Effector memory CD4-positive, alpha-beta T cell (primary cell): ENCODE results near the gene UTS2B.

Experiments
- DNase-seq, 3 donors: peaks; one replicate each; pipeline ENCODE4 v3.0.0-alpha.2; 2020
- H3K27ac ChIP-seq: 2 replicates; pipeline ENCODE4 v1.7.0; 2013; ENCODE audit warnings: mild to moderate bottlenecking, low read length, moderate library complexity; ENCODE audit not compliant: insufficient read depth, poor library complexity, severe bottlenecking
- H3K27me3 ChIP-seq: replicated peaks from 2 replicates; pipeline ENCODE4 v1.7.0; 2013; ENCODE audit warnings: mild to moderate bottlenecking, low read length; ENCODE audit not compliant: insufficient read depth, control insufficient read depth, poor library complexity, severe bottlenecking
- H3K36me3 ChIP-seq: 2 replicates; pipeline ENCODE4 v1.7.0; 2013; ENCODE audit warnings: mild to moderate bottlenecking, low read length, moderate library complexity; ENCODE audit not compliant: control insufficient read depth, insufficient read depth
- H3K4me1 ChIP-seq: 2 replicates; pipeline ENCODE4 v1.7.0; 2013; ENCODE audit warnings: low read length, mild to moderate bottlenecking; ENCODE audit not compliant: control insufficient read depth, insufficient read depth, poor library complexity, severe bottlenecking
- H3K4me3 ChIP-seq: 2 replicates; pipeline ENCODE4 v1.7.0; 2013; ENCODE audit warnings: low read length, low read depth, mild to moderate bottlenecking; ENCODE audit not compliant: insufficient read depth, poor library complexity, severe bottlenecking
- H3K9me3 ChIP-seq: 2 replicates; pipeline ENCODE4 v1.7.0; 2013; ENCODE audit warnings: mild to moderate bottlenecking, low read length, moderate library complexity; ENCODE audit not compliant: control insufficient read depth

UTS2B gene

DNA sequence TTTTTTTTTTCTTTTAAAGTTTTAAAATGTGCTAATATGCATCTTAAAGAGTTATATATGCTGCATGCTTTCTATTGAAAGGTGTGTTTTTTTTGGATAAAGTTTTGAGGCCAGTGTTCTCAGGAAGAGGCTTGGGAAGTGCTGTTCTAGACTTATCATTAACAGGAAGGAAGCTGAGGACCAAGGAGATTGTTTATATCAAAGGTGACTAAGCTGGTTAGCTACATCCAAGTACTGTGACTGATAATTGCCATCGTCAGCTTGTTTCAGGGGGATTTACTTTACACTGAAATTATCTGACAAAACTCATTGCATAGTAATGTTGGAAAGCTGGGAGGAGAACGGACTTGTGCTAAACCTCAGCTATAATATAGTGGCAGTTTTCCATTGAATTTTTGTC, 36.3 kb upstream of the UTS2B start:
- no peak overlapping the region for H3K27ac ChIP-seq
- no peaks in the 10 kb centered on the region for H3K36me3 ChIP-seq
- no peak overlapping the region for H3K4me3 ChIP-seq
- no peak for DNase-seq
- H3K4me1 ChIP-seq, result no peaks in the 10 kb centered on the region
- no peaks in the 10 kb centered on the region for H3K9me3 ChIP-seq
- no peaks in the 10 kb centered on the region for H3K27me3 ChIP-seq

DNA sequence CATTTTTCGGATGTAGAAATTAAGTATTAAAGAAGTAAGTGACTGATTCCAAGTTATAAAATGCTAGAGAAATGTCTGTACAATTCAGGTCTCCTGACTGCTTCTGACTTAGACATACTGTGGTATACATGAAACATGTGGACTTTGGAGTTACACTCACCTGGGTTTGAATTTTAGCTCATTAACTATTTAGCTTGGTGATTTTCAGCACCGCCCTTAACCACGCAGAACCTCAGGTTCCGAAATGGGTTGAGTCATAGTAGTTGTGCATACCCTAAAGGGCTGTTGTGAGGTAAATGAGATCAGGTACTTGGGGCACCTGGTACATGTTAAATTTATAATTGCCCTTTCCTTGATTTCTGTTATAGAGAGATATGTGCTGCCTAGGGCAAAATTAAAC, 32.9 kb upstream of the UTS2B start:
- H3K27me3 ChIP-seq, result no peaks in the 10 kb centered on the region
- H3K4me3 ChIP-seq, result no peak overlapping the region
- H3K4me1 ChIP-seq, result no peaks in the 10 kb centered on the region
- no peaks in the 10 kb centered on the region for H3K9me3 ChIP-seq
- DNase-seq, result no peak
- no peak overlapping the region for H3K27ac ChIP-seq
- no peaks in the 10 kb centered on the region for H3K36me3 ChIP-seq

DNA sequence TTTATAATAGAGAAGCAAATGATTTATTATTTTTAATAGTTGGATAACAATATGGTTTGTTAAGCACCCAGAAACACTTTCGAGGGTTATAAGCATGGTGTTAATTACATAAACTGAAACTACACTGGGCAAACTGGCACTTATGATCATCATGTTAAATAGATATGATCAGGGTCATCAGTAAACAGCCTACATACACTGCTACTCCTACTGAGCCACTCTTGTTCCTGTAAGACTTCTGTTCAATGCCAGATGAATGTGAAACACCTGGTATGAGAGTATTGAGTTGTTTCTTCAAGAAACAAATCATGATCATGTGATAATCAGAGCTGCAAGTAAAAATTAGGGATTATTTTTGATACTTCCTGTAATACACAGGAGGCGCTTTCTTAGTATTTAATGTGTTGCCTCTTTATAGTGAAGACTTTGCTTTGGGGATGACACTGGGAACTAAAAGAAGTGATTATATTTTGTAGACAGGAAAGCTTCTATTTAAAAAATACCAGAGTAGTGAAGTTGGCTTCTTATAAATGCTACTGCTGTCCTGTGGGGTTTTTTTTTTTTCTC, 32.3 kb upstream of the UTS2B start:
- H3K9me3 ChIP-seq, result no peaks in the 10 kb centered on the region
- no peak overlapping the region for H3K27ac ChIP-seq
- H3K27me3 ChIP-seq, result no peaks in the 10 kb centered on the region
- DNase-seq, result no peak
- H3K4me1 ChIP-seq, result no peaks in the 10 kb centered on the region
- no peak overlapping the region for H3K4me3 ChIP-seq
- no peaks in the 10 kb centered on the region for H3K36me3 ChIP-seq

DNA sequence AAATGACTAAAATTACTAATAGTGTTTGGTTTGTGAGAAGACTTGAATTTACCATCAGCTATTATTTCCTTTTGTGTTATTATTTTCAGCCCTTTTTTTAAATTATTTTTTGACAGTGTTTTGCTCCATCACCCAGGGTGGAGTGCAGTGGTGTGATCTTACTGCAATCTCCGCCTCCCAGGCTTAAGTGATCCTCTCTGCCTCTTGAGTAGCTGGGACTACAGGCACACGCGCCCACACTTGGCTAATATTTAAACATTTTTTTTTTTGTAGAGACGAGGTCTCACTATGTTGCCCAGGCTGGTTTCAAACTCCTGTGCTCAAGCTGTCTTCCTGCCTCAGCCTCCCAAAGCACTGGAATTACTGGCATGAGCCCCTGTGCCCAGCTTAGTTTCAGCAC, 31.7 kb upstream of the UTS2B start:
- DNase-seq, result no peak
- Histone ChIP-seq H3K4me3 (no peak overlapping the region), H3K36me3 (no peaks in the 10 kb centered on the region), H3K9me3 (no peaks in the 10 kb centered on the region), H3K27ac (no peak overlapping the region), H3K27me3 (no peaks in the 10 kb centered on the region), H3K4me1 (no peaks in the 10 kb centered on the region)

DNA sequence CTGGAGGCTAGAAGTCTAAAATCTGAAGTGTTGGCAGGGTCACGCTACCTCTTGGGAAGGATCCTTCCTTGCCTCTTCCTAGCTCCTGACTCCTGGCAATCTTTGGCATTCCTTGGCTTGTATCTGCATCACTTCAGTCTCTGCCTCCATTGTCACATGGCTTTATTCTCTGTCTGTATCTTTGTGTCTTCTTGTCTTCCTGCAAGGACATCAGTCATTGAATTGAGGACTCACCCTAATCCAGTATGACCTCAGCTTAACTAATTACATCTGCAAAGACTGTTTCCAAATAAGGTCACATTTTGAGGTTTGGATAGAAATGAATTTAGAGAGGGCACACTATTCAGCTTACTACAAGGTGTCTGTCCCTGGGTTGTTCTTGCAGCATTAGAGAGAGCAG, 31.1 kb upstream of the UTS2B start:
- Histone ChIP-seq H3K36me3 (no peaks in the 10 kb centered on the region), H3K4me3 (no peak overlapping the region), H3K27ac (no peak overlapping the region), H3K4me1 (no peaks in the 10 kb centered on the region), H3K27me3 (no peaks in the 10 kb centered on the region), H3K9me3 (no peaks in the 10 kb centered on the region)
- no peak for DNase-seq

DNA sequence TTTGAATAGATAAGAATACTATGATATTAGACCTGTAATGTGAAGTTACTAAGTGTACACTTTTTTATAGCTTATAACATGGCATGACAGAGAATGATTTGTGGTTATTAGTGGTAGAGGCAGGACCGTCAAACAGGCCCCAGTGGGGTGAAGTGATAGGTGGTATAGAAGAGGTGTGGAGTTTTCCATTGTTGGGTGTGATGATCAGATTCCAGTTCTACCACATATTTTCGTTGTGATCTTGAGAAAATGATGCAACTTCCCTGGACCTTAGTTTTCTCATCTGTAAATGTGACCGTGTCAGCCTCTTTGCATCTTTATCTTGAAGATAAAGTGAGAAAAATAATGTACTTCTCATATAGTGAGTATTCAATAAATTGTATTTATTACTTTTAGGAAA, 30.3 kb upstream of the UTS2B start:
- Histone ChIP-seq H3K36me3 (no peaks in the 10 kb centered on the region), H3K4me1 (no peaks in the 10 kb centered on the region), H3K27ac (no peak overlapping the region), H3K9me3 (no peaks in the 10 kb centered on the region), H3K27me3 (no peaks in the 10 kb centered on the region), H3K4me3 (no peak overlapping the region)
- no peak for DNase-seq

DNA sequence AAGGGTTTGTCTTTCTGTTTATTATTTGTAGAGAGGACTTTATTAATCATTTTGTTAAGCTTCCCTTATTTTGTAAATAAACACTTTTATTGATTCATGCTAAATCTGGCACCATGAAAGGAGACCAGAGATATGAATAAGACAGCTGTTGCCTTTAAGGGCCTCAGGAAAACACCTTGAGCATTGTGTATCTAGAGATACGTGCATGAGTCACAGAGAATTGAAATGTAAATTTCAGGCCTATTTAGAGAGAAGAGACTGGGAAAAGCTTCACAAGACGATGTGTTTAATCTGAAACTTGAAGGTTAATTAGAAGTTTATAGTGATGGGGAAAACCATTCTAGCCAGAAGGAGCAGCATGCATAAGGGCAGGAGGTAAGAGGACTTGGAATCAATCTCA, 28.6 kb upstream of the UTS2B start:
- Histone ChIP-seq H3K4me1 (no peaks in the 10 kb centered on the region), H3K36me3 (no peaks in the 10 kb centered on the region), H3K27me3 (no peaks in the 10 kb centered on the region), H3K9me3 (no peaks in the 10 kb centered on the region), H3K27ac (no peak overlapping the region), H3K4me3 (no peak overlapping the region)
- DNase-seq, result no peak

DNA sequence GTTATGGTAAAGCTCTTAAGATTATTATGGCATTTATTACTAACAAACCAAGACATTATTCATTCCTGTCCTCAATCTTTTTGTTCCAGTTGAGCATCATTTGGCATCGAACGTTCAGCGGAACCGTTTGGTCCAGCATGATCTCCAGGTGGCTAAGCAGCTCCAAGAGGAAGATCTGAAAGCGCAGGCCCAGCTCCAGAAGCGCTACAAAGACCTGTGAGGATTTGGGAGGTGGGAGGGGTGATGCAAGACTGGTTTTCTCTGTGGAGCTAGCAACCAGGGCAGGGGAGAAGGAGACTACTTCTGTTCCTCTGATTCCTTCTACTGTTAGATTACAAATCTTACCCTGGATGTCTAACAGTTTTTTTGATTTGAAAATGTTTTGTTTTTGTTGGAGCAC, 27.6 kb upstream of the UTS2B start:
- H3K27me3 ChIP-seq, result no peaks in the 10 kb centered on the region
- no peak overlapping the region for H3K4me3 ChIP-seq
- H3K36me3 ChIP-seq, result no peaks in the 10 kb centered on the region
- DNase-seq, result no peak
- no peak overlapping the region for H3K27ac ChIP-seq
- H3K9me3 ChIP-seq, result no peaks in the 10 kb centered on the region
- H3K4me1 ChIP-seq, result no peaks in the 10 kb centered on the region

DNA sequence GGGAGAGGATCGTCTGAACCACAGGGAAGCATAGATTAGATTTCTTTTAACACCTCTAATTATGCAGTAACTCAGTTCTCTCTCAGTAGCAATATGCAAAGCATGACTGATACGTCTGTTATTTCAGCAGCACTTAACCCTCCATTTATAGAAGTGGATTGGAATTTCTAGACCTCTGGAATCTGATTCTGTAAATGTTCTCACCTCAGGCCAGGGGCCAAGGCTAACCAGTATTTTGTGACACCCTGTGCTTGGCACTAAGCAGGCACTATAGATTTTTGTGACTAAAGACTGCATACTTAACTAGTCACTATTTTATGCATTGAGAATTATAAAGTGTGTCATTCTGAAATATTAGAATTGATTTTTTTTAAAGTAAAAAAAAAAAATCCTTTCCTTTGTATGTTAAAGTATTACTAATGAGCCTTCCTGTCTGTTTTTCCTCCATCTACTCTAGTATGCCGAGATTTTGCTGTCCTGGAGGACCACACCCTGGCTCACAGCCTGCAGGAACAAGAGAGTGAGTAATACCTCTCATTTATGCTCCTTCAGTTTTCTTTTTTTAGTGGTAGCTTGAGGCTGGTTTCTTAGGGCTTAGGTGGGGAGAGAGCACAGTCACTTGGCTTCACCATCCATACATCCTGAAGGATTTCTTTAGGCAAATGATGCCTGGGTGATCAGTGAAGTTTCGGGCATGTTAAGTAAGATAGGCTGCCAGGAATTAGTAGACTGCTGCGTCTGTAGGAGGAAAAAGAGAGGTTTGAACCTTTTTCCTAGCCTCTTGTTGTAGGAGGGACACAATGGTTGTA, 26.5 kb upstream of the UTS2B start:
- no peaks in the 10 kb centered on the region for H3K27me3 ChIP-seq
- no peaks in the 10 kb centered on the region for H3K9me3 ChIP-seq
- H3K27ac ChIP-seq, result no peak overlapping the region
- no peak overlapping the region for H3K4me3 ChIP-seq
- no peak for DNase-seq
- no peaks in the 10 kb centered on the region for H3K4me1 ChIP-seq
- H3K36me3 ChIP-seq, result no peaks in the 10 kb centered on the region

DNA sequence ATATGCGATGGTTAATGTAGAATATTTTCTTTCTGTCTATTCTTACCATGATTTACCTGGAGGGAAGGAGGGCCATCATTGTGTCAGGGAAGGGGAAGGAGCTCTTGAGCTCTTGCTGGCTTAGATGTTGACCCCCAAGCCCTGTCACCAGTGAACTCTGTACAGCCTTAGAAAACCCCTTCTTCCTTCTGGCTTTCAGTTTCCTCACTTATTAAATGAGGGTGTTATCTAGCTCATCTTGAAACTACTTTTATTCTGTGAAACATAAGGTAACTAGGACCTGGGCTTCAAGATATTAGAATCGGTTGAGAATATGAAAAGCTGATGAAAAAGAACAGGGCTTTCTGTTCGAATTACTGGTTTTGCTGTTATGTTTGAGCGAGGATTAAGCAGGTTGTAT, 25.1 kb upstream of the UTS2B start:
- Histone ChIP-seq H3K4me3 (no peak overlapping the region), H3K27ac (no peak overlapping the region), H3K9me3 (no peaks in the 10 kb centered on the region), H3K4me1 (no peaks in the 10 kb centered on the region), H3K36me3 (no peaks in the 10 kb centered on the region), H3K27me3 (no peaks in the 10 kb centered on the region)
- DNase-seq, result no peak
